Measurements from ENCODE around the gene WFDC5. TPM values are rescaled to one million over a fixed set of nuclear protein-coding genes. Genes with fewer than 3 reads are reported as not detected.

The WFDC5 gene, protein sequence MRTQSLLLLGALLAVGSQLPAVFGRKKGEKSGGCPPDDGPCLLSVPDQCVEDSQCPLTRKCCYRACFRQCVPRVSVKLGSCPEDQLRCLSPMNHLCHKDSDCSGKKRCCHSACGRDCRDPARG
- total RNA-seq = 0.56 and 1.2 TPM in 2 replicates

DNA sequence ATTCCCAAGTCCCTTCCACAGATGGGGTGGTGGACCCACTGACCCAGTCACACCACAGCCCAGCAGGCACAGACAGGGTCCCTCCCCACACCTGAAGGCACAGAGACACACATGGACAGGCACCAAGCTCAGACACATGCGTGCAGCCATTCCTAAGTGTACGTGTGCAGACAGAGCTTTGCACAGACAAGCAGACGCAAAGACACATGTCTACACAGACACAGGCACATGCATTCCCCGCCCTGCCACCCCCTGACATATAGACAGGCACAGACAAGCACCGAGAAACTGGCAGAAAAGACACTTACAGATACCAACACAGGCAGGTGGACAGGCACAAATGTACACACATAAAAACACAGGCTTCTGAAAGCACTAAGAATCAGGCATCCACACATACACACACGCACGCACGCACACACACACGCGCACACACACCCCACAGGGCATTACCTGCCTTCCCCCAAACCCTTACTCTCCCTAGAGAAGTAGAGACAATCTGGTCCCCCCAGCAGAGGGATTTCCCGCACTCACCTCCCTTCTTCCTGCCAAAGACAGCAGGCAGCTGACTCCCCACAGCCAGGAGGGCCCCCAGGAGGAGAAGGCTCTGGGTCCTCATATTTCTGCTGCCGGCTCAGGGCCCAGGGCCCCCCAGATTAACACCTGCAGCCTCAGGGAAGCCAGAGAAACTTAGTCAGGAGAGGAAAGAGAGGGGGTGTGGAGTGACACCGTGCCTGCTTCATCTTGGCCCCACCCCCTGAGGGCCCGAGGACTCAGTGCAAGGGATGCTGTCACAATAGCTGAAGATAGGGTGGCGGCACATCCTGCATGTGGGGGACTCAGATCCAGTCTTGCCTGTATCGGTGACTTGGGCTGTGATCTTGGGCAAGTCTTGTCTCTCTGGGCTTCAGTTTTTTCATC, at the start of gene WFDC5:
WFDC5 (minus strand) TSS at position 710 of the 921 bp plus-strand sequence; CDS start at position 619, 91 bp downstream.

DNA sequence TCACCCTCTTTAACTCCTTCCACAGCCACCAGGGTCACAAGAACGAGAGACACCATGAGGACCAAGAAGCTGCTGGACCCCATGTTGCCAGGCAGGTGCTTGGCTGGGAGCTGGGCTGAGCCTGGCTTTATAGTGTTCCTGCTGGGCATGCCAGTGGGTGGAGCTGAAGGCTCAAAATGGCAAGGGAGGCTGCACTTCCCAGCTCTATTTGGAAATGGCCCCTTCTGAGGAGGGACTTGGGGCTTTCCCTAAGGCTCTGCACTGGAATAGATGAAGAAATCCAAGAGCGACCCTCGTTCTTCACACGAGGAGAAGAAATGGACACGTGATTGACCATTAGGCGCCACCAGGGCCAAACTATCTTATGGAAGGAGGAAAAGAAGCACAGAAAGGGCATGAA, 9.4 kb upstream of the WFDC5 start, which contains the start of gene WFDC12:
WFDC12 (minus strand) TSS at position 101 of the 400 bp plus-strand sequence; CDS start at position 83, 18 bp downstream.

DNA sequence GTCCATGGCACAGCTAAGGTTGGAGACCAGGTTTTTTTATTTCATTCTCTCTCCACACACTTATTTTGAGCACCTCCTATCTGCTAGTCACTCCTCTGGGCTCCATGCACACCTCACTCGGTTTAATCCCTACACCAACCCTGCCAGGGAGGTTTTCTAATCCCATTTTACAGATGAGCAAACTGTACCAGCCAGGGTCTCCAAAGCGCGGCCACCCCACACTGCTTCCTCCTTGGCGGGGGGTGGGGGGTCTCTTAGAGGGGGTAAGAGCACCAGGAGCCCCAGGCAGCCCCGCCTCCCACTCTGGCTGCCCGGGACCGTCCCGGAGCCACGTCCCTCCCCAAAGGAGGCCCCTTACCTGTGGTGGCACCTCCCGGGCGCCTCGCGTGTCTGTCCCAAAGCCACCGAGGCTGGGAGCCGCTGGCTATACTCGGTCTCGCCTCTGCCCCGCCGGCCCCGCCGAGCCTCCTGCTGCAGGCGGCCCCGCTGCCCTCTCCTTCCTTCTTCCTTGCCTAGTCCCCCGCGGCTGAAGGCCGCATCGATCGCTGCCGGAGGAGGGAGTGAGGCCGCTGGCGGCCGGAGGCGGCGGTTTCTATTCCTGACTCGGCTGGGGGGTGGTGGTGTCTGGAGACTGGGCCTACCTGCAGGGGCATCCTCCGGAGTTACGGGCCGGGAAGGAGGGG, 14.3 kb downstream of the WFDC5 start, which contains the start of gene KCNS1:
KCNS1 (minus strand) TSS at position 565 of the 683 bp plus-strand sequence. CDS start 1,891 bp downstream, outside the sequence.

Other genes with a start within 250 kb of the WFDC5 start
- 124 and 134 TPM in 2 replicates for gene YWHAB, start 229.5 kb downstream of the WFDC5 start, total RNA-seq
- gene PABPC1L, start 205.1 kb downstream of the WFDC5 start, total RNA-seq = 2.1 and 5.9 TPM in 2 replicates
- 37.5 and 54.0 TPM in 2 replicates for gene TOMM34, start 154.8 kb downstream of the WFDC5 start, total RNA-seq
- 11.8 and 16.2 TPM in 2 replicates for gene STK4, start 148.7 kb downstream of the WFDC5 start, total RNA-seq
- 0.99 and 1.5 TPM in 2 replicates for gene KCNS1, start 14.0 kb downstream of the WFDC5 start, total RNA-seq
- not detected in 2 replicates for gene WFDC12, start 9.3 kb upstream of the WFDC5 start, total RNA-seq
- gene PI3, start 59.7 kb upstream of the WFDC5 start, total RNA-seq = 53.8 and 117 TPM in 2 replicates
- gene SEMG1, start 91.9 kb upstream of the WFDC5 start, total RNA-seq = not detected in 2 replicates
- gene SEMG2, start 106.2 kb upstream of the WFDC5 start, total RNA-seq = not detected in 2 replicates
- gene SLPI, start 139.4 kb upstream of the WFDC5 start, total RNA-seq = 466 and 502 TPM in 2 replicates
- not detected in 2 replicates for gene RBPJL, start 191.7 kb upstream of the WFDC5 start, total RNA-seq
- gene MATN4, start 193.1 kb upstream of the WFDC5 start, total RNA-seq = 0.05 TPM in 1 of 2 replicates, not detected in the other
- gene SDC4, start 233.2 kb upstream of the WFDC5 start, total RNA-seq = 226 and 235 TPM in 2 replicates
- gene SYS1, start 248.0 kb upstream of the WFDC5 start, total RNA-seq = 18.8 and 26.3 TPM in 2 replicates